Vagina (tissue), 2 donors: ENCODE results near the gene ARID1B.

Experiments
- POLR2A ChIP-seq, 2 donors: fragments of 450-650 bp; IDR thresholded peaks; one replicate each; pipeline ENCODE4 v1.6.1; 2017; ENCODE audit warnings: antibody characterized with exemption in 2 of 2, mild to moderate bottlenecking in 2 of 2, moderate library complexity in 2 of 2
- POLR2AphosphoS5 ChIP-seq, 2 donors: sonication (generic); formaldehyde crosslinking; IDR thresholded peaks; one replicate each; pipeline ENCODE4 v1.9.0; 2017; ENCODE audit warnings: antibody characterized with exemption in 2 of 2, mild to moderate bottlenecking in 2 of 2, low read depth in 1 of 2; ENCODE audit not compliant: insufficient read depth in 1 of 2
- TF ChIP-seq, protein P1 (sequence below), 3 experiments: fragments of 450-650 bp in 2 of 3; fragments of 200-600 bp in 1 of 3; sonication (generic) in 1 of 3; IDR thresholded peaks; one replicate each; pipeline ENCODE4 v1.5.1; 2017 to 2019; ENCODE audit warnings: antibody characterized with exemption in 3 of 3, mild to moderate bottlenecking in 2 of 3, moderate library complexity in 2 of 3

- TF ChIP-seq POLR2AphosphoS5 (IDR thresholded peaks at IDR 0.05; ENCODE audit: insufficient read depth in 1 of 2, low read depth in 1 of 2) (no peak), POLR2A (IDR thresholded peaks at IDR 0.05) (no peak)
- TF ChIP-seq, protein P1, sequence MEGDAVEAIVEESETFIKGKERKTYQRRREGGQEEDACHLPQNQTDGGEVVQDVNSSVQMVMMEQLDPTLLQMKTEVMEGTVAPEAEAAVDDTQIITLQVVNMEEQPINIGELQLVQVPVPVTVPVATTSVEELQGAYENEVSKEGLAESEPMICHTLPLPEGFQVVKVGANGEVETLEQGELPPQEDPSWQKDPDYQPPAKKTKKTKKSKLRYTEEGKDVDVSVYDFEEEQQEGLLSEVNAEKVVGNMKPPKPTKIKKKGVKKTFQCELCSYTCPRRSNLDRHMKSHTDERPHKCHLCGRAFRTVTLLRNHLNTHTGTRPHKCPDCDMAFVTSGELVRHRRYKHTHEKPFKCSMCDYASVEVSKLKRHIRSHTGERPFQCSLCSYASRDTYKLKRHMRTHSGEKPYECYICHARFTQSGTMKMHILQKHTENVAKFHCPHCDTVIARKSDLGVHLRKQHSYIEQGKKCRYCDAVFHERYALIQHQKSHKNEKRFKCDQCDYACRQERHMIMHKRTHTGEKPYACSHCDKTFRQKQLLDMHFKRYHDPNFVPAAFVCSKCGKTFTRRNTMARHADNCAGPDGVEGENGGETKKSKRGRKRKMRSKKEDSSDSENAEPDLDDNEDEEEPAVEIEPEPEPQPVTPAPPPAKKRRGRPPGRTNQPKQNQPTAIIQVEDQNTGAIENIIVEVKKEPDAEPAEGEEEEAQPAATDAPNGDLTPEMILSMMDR (IDR thresholded peaks at IDR 0.05): no peak
These were observed 231.4 kb downstream of the ARID1B start for GRCh38 chr6:157008568-157008967.
